G401 (cell line): Measurements from ENCODE around the gene RPL38. TPM values are rescaled to one million over a fixed set of nuclear protein-coding genes. Genes with fewer than 3 reads are reported as not detected.
"Not testable (repeated sequence)": the region's sequence is repeated elsewhere in the genome, so short reads cannot be mapped to it uniquely, and the experiment has no call there.

Source experiments
- DNase-seq: peaks from one replicate; pipeline ENCODE4 v3.0.0-alpha.2; 2015; ENCODE audit warnings: low spot score
- in situ Hi-C: cut with HindIII; loops from 2 replicates; pipeline ENCODE4 v1.10.0; 2016; ENCODE audit warnings: low sequenced_read_pairs, mixed read lengths
- total RNA-seq: library from RNA; depleted of rRNA; stranded (reverse); fragments of >200 nt; shearing (Covaris generic); gene quantifications from 2 replicates; pipeline ENCODE4 v1.2.3, GENCODE V29; 2014

Gene RPL38
- total RNA-seq, 1 experiment from 2014 or later = 1,888 TPM

GRCh38 chr17:74181341-74181740 lies 22.1 kb upstream of the RPL38 start:
- DNase-seq = no peak
- in situ Hi-C loops = no loop called here

GRCh38 chr17:74182041-74182723 lies 21.3 kb upstream of the RPL38 start:
- DNase-seq = no peak
- in situ Hi-C loops = no loop called here

GRCh38 chr17:74183411-74183810 lies 20.1 kb upstream of the RPL38 start:
- in situ Hi-C loops = no loop called here
- DNase-seq = no peak

GRCh38 chr17:74185571-74186185 lies 17.8 kb upstream of the RPL38 start:
- DNase-seq = no peak
- in situ Hi-C loops = no loop called here

GRCh38 chr17:74186498-74186897 lies 17.0 kb upstream of the RPL38 start:
- no peak for DNase-seq
- in situ Hi-C loops = no loop called here

GRCh38 chr17:74187761-74188160 lies 15.7 kb upstream of the RPL38 start:
- no peak for DNase-seq
- in situ Hi-C loops = no loop called here

GRCh38 chr17:74188687-74189086 lies 14.8 kb upstream of the RPL38 start:
- in situ Hi-C loops, DNase-seq: not testable (repeated sequence)

GRCh38 chr17:74190154-74190553 lies 13.3 kb upstream of the RPL38 start:
- in situ Hi-C loops = no loop called here
- peak; percentile 87 for DNase-seq

- DNase-seq = no peak
- in situ Hi-C loops = no loop called here
Measured at GRCh38 chr17:74190807-74191406, 12.6 kb upstream of the RPL38 start.

GRCh38 chr17:74192950-74193781 lies 10.3 kb upstream of the RPL38 start:
- no peak for DNase-seq
- in situ Hi-C loops = no loop called here

GRCh38 chr17:74194682-74195081 lies 8.8 kb upstream of the RPL38 start:
- no peak for DNase-seq
- in situ Hi-C loops = no loop called here

GRCh38 chr17:74196541-74197317 lies 6.7 kb upstream of the RPL38 start:
- in situ Hi-C loops = no loop called here
- DNase-seq = no peak

GRCh38 chr17:74197801-74198200 lies 5.7 kb upstream of the RPL38 start:
- in situ Hi-C loops = no loop called here
- DNase-seq = no peak

- in situ Hi-C loops = no loop called here
- DNase-seq = no peak
Measured at GRCh38 chr17:74198694-74199093, 4.8 kb upstream of the RPL38 start.

GRCh38 chr17:74199306-74200092 lies 4.0 kb upstream of the RPL38 start:
- in situ Hi-C loops = no loop called here
- DNase-seq = peak; percentile 59

- DNase-seq = no peak
- in situ Hi-C loops = no loop called here
Measured at GRCh38 chr17:74200112-74200511, 3.4 kb upstream of the RPL38 start.

GRCh38 chr17:74201250-74201649 lies 2.2 kb upstream of the RPL38 start:
- in situ Hi-C loops = no loop called here
- DNase-seq = no peak

- in situ Hi-C loops = no loop called here
- DNase-seq = no peak
Measured at GRCh38 chr17:74201948-74202347, 1.5 kb upstream of the RPL38 start.
